HCT116 (cell line): ENCODE data around the gene SLC46A3. TPM values are rescaled to one million over a fixed set of nuclear protein-coding genes. Genes with fewer than 3 reads are reported as not detected.

Experiments used
- ATAC-seq: fragments of 200-7000 bp; cut with Tn5 transposase; 2 replicates; pipeline ENCODE4 v1.9.1; 2020; ENCODE audit warnings: mild to moderate bottlenecking, moderate library complexity
- BruUV-seq: library from RNA; stranded (reverse); fragments of 400-500 nt; replicated peaks from 2 replicates; lab custom pipeline; 2021; lab: Mats Ljungman, UMichigan
- CTCF ChIA-PET: fragments of 300-600 bp; sonication (Branson Sonifier 250); formaldehyde crosslinking; loops from one replicate; lab custom pipeline; 2021; ENCODE audit warnings: antibody characterized with exemption; lab: Charles Lee
- POLR2A ChIA-PET: fragments of 300-600, 350-600 bp; sonication (Branson Sonifier 250); formaldehyde crosslinking; loops from one replicate; lab custom pipeline; 2021; ENCODE audit warnings: antibody characterized with exemption; lab: Charles Lee
- RAD21 ChIA-PET, 2 experiments: fragments of 300-600 bp; sonication (Branson Sonifier 250); formaldehyde crosslinking; loops; one replicate each; lab custom pipeline; 2023; ENCODE audit warnings: low total read pairs in 2 of 2; ENCODE audit not compliant: uncharacterized antibody in 2 of 2, unreplicated experiment in 2 of 2, low non-redundant PET in 1 of 2; lab: Charles Lee
- DNase-seq: peaks from one replicate; pipeline ENCODE4 v3.0.0-alpha.2; 2010; ENCODE audit warnings: low read depth, low spot score
- H2AFZ ChIP-seq: fragments of 200-600 bp; shearing (Covaris generic), sonication (generic); 2 replicates; pipeline ENCODE4 v1.6.1; 2017; ENCODE audit warnings: low read depth, mixed run types, mixed read lengths, antibody characterized with exemption, low read length; ENCODE audit not compliant: poor library complexity, severe bottlenecking
- H3K27ac ChIP-seq: 2 replicates; pipeline ENCODE4 v1.5.1; 2012; ENCODE audit warnings: low read depth, low read length
- H3K27me3 ChIP-seq: fragments of 200-600 bp; sonication (generic); 2 replicates; pipeline ENCODE4 v1.6.1; 2016; ENCODE audit warnings: mixed run types, low read length, mixed read lengths; ENCODE audit not compliant: insufficient read depth
- H3K36me3 ChIP-seq, 2 experiments: fragments of 200-500 bp in 1 of 2; fragments of 200-600 bp in 1 of 2; sonication (Bioruptor generic) in 1 of 2; sonication (generic) in 1 of 2; 2 replicates each; pipeline versions ENCODE4 v1.5.1 to v1.6.1; 2014 to 2016; ENCODE audit warnings: low read length in 2 of 2, inconsistent platforms in 1 of 2, mixed read lengths in 1 of 2, mixed run types in 1 of 2; ENCODE audit not compliant: insufficient read depth in 2 of 2, control insufficient read depth in 1 of 2
- H3K4me1 ChIP-seq, 2 experiments: fragments of 200-600 bp in 1 of 2; sonication (generic) in 1 of 2; 2 replicates each; pipeline versions ENCODE4 v1.5.1 to v1.6.1; 2012 to 2017; ENCODE audit warnings: low read length in 2 of 2, inconsistent platforms in 1 of 2, mild to moderate bottlenecking in 1 of 2, mixed read lengths in 1 of 2, mixed run types in 1 of 2, moderate library complexity in 1 of 2; ENCODE audit not compliant: insufficient read depth in 2 of 2, control insufficient read depth in 1 of 2
- H3K4me2 ChIP-seq: fragments of 200-600 bp; sonication (generic); 2 replicates; pipeline ENCODE4 v1.6.1; 2017; ENCODE audit warnings: mixed run types, low read length, mixed read lengths
- H3K4me3 ChIP-seq, 2 experiments: fragments of 200-600 bp in 1 of 2; sonication (generic) in 1 of 2; replicated peaks in 1 of 2; 2 replicates each; pipeline ENCODE4 v1.5.1; 2011 to 2016; ENCODE audit warnings: low read length in 2 of 2, control low read depth in 1 of 2, low read depth in 1 of 2, mild to moderate bottlenecking in 1 of 2, mixed read lengths in 1 of 2, mixed run types in 1 of 2
- H3K79me2 ChIP-seq: fragments of 200-600 bp; sonication (generic); 2 replicates; pipeline ENCODE4 v1.6.1; 2017; ENCODE audit warnings: mild to moderate bottlenecking, mixed run types, low read length, moderate library complexity, mixed read lengths; ENCODE audit not compliant: insufficient read depth
- H3K9ac ChIP-seq: fragments of 200-600 bp; sonication (generic); 2 replicates; pipeline ENCODE4 v1.6.1; 2016; ENCODE audit warnings: low read length, mixed read lengths
- H3K9me2 ChIP-seq: fragments of 200-600 bp; sonication (generic), shearing (Covaris generic); 2 replicates; pipeline ENCODE4 v1.6.1; 2017; ENCODE audit warnings: mixed run types, mild to moderate bottlenecking, moderate library complexity; ENCODE audit not compliant: insufficient read depth
- H3K9me3 ChIP-seq, 2 experiments: fragments of 200-500 bp in 1 of 2; fragments of 200-600 bp in 1 of 2; sonication (Bioruptor generic) in 1 of 2; sonication (generic) in 1 of 2; 2 replicates each; pipeline ENCODE4 v1.6.1; 2014 to 2017; ENCODE audit warnings: low read length in 2 of 2, mixed read lengths in 2 of 2, inconsistent platforms in 1 of 2, low read depth in 1 of 2, mild to moderate bottlenecking in 1 of 2, mixed run types in 1 of 2, moderate library complexity in 1 of 2; ENCODE audit not compliant: control insufficient read depth in 1 of 2, insufficient read depth in 1 of 2
- H4K20me1 ChIP-seq: fragments of 200-600 bp; sonication (generic), shearing (Covaris generic); 2 replicates; pipeline ENCODE4 v1.6.1; 2017; ENCODE audit warnings: mixed run types, mild to moderate bottlenecking, moderate library complexity; ENCODE audit not compliant: insufficient read depth
- CBX3 ChIP-seq: IDR thresholded peaks from 2 replicates; pipeline ENCODE4 v1.6.1; 2012; ENCODE audit warnings: low read depth
- CEBPB ChIP-seq: IDR thresholded peaks from 2 replicates; pipeline ENCODE4 v1.6.1; 2012; ENCODE audit warnings: low read depth
- EGR1 ChIP-seq: IDR thresholded peaks from 2 replicates; pipeline ENCODE4 v1.6.1; 2012; ENCODE audit warnings: low read depth
- EZH2phosphoT487 ChIP-seq: fragments of 200-600 bp; IDR thresholded peaks from 2 replicates; pipeline ENCODE4 v1.6.1; 2018; ENCODE audit warnings: antibody characterized with exemption, borderline replicate concordance
- POLR2A ChIP-seq: IDR thresholded peaks from 2 replicates; pipeline ENCODE4 v1.7.0; 2011; ENCODE audit warnings: borderline replicate concordance; ENCODE audit not compliant: insufficient read depth, insufficient read length; ENCODE audit errors: extremely low read depth
- REST ChIP-seq: IDR thresholded peaks from 2 replicates; pipeline ENCODE4 v1.6.1; 2012; ENCODE audit warnings: low read depth
- SP1 ChIP-seq: IDR thresholded peaks from 2 replicates; pipeline ENCODE4 v1.6.1; 2012; ENCODE audit warnings: low read depth
- SRF ChIP-seq: IDR thresholded peaks from 2 replicates; pipeline ENCODE4 v1.6.1; 2012; ENCODE audit warnings: low read depth
- TCF7L2 ChIP-seq: IDR thresholded peaks from 2 replicates; pipeline ENCODE4 v1.7.0; 2011; ENCODE audit warnings: borderline replicate concordance, inconsistent platforms; ENCODE audit not compliant: insufficient read depth, insufficient read length; ENCODE audit errors: extremely low read depth
- ZBTB33 ChIP-seq: IDR thresholded peaks from 2 replicates; pipeline ENCODE4 v1.6.1; 2011; ENCODE audit warnings: mild to moderate bottlenecking, low read length, moderate library complexity; ENCODE audit not compliant: insufficient replicate concordance; ENCODE audit errors: extremely low read depth
- ZNF274 ChIP-seq: fragments of 200-500 bp; sonication (Bioruptor generic); IDR thresholded peaks from 2 replicates; pipeline ENCODE4 v1.6.1; 2014; ENCODE audit warnings: mild to moderate bottlenecking, low read depth, low read length, inconsistent platforms
- intact Hi-C: fragments of 100-400 bp; cut with micrococcal nuclease; formaldehyde crosslinking; loops from 2 replicates; pipeline ENCODE4 v1.10.0; 2022
- total RNA-seq: library from RNA; stranded (reverse); gene quantifications from one replicate; pipeline ENCODE4 v1.2.1, GENCODE V29; 2021; ENCODE audit not compliant: unreplicated experiment

Gene SLC46A3
- total RNA-seq, 1 experiment from 2014 or later: 0.93 TPM

- Histone ChIP-seq H3K4me2 (no peak overlapping the region), H3K36me3 (no peaks in the 10 kb centered on the region), H4K20me1 (no peaks in the 10 kb centered on the region), H3K4me1 (no peaks in the 10 kb centered on the region), H3K9me2 (no peaks in the 10 kb centered on the region), H3K27ac (no peak overlapping the region), H2AFZ (no peak overlapping the region), H3K4me3 (no peak overlapping the region), H3K79me2 (no peaks in the 10 kb centered on the region), H3K9ac (no peak overlapping the region), H3K9me3 (no peaks in the 10 kb centered on the region), H3K27me3 (no peaks in the 10 kb centered on the region)
- ChIA-PET CTCF (no interaction called here), POLR2A (no interaction called here), RAD21 (no interaction called here)
- TF ChIP-seq CBX3: no peak
- TF ChIP-seq TCF7L2: no peak
- TF ChIP-seq ZNF274: no peak
- TF ChIP-seq SP1: no peak
- no peak for TF ChIP-seq EZH2phosphoT487
- no peak for TF ChIP-seq SRF
- TF ChIP-seq CEBPB: no peak
- no peak for TF ChIP-seq POLR2A
- TF ChIP-seq EGR1: no peak
- TF ChIP-seq REST: no peak
- TF ChIP-seq ZBTB33: no peak
- intact Hi-C loops: no loop called here
- BruUV-seq: no TSS peak
- DNase-seq: no peak
- no peak for ATAC-seq
These were observed 24.8 kb upstream of the SLC46A3 start for GRCh38 chr13:28743499-28744083.
